Activated T-cell treated with anti-CD3 and anti-CD28 coated beads for 48 hours (primary cell): ENCODE measurements around the gene DNAJB6.
"Not testable (repeated sequence)": the region's sequence is repeated elsewhere in the genome, so short reads cannot be mapped to it uniquely, and the experiment has no call there.

Experiments used
- DNase-seq: peaks from one replicate; pipeline ENCODE4 v3.0.0-alpha.2; 2020; ENCODE audit warnings: low read depth

DNAJB6 gene

DNA sequence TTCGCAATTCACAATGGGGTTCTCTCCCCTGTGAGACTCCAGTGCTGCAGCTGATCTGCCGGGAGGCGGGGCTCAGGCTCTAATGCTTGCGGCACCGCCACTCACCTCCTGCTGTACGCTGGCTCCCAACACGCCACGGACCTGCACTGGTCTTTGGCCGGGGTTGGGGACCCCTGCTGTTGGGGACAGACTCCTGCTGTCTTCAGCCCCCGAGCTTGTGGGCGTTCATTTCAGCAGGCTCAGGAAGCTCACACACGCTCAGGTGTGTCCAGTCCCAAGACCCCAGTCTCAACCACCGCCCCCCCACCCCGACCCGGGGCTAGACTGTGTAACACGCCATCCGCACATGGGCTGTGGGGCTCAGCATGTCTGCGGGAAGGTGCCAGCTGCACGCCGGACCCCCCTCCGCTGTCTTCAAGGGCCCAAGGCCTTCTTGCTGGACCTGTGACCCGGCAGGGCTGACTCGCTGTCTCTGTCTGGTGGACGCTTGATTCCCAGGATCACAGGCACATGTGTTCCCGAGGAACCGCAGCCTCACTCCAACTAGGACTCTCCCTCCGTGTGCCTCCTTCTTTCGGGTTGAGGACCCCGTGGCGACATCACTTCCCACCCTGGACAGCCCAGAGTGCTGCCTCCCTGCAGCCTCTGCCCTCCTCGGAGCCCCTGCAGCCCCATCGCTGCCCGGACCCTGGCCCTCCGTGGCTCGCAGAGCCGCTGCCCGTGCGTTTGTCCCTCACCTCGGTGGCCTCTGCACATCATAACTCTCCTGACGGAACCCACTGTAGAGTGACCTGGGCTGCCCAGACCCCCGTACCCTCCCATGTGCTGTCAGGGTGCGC lies 106.4 kb downstream of the DNAJB6 start:
- no peak for DNase-seq

DNA sequence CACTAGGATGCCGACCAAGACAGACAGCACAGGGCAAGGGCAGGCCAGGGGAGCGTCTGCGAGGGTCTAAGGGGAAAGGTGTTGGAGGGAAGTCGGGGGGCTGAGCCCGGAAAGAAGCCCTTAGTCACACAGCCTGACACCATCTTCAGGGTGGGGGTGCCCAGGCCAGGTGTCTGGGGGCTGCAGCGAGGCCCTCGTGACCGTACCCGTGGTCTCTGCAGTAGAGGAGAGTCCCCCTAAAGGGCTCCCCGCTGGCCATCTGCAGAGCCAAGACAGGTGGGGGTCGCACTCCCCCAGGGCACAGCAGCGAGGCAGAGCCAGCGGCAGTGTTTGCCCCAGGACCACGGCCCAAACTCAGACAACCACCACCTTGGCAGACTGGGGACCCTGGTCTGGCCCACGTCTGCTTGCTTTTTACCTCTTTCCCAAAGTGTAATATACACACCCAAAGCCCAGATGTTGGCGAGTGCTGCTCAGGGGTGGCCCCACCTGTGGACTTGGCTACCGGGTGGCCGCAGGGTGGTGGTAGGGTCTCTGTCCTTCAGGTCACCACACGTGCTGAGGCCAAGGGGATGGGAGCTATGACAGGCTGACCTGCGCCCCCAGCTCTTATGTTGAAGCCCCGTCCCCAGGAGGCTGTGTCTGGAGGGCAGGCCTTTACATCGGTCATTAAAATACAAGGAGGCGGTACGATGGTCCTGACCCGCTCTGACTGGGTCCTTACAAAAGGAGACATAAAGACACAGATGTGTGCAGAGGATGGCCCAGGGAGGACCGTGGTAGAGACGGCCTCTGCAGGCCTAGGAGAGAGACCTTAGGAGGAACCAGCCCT lies 107.4 kb downstream of the DNAJB6 start:
- no peak for DNase-seq

DNA sequence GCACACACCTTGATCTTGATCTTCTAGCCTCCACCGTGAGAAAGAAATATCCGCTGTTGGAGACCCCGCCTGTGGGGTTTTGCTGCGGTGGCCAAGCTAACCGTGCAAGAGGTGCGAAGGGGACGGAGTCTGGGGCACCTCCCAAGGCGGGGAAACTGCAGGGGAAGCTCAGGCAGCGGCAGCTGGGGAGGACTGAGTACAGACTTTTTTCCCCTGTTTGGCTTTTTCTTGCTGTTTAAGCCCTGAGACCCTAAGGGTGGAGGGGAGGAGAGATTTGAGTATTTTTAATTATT lies 108.0 kb downstream of the DNAJB6 start:
- no peak for DNase-seq

DNA sequence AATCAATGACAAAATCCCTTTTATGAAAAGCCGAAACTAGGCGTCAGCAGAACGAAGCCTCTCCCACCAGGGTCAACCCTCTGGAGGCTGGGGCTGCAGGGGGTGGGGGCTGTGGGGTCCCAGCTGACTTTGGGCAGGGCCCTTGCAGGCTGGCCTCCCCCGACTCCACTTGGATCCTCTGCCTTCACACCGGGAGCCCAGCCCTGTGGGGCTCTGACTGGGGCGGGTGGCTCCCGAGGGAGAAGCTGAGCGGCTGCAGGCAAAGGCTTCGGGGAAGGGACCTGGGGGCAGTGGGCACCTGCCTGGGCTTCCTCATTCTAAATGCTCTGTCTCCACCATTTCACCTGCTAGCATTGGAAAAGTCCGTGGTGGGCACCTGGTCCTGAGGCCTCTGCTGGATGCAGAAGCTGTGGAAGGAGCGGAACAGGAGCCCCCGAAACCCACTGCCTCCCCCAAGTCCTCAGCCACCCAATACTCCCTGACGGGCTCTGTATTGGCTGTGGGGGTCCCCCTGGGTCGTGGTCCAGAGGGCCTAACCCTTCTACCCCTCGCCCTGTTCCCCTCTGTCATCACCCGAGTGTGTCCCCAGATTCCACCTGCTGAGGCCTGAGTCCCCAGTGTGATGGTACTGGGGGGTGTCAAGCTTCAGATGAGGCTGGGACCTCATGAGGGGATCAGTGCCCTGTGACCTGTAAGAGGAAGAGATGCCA lies 108.6 kb downstream of the DNAJB6 start:
- DNase-seq, result no peak

DNA sequence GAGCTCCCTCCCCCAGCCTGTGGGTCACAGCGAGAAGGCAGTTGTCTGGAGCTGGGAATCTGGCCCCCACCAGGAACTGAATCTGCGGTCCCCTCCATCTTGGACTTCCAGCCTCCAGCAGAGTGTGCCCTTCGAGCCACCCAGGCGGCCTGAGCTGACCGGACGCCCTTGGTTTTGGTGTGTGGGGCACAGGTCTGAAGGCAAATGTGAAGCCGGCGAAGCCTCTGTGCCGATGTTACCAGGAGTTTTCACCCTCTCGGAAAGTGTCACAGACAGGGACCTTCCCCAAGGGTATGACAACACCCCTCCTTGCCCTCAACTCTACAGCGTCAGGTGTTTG lies 109.1 kb downstream of the DNAJB6 start:
- no peak for DNase-seq

DNA sequence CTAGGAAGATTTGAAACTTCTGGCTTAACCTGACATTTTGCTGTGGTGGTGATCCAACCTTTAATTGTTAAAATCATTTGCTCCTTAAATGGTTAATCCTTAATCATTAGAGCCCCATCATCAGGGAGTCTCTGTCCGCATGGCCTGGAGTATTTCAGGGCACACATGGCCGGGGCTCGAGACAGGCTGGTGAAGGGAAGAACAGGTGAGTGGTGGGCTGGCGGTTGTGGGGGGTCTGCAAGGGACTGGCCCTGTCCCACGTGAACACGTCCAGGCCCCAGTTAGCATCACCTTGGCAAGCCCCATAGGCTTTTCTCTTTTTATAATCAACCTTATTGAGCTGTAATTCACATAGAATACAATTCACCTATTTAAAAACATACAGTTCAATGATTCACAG lies 109.5 kb downstream of the DNAJB6 start:
- DNase-seq, result no peak

DNA sequence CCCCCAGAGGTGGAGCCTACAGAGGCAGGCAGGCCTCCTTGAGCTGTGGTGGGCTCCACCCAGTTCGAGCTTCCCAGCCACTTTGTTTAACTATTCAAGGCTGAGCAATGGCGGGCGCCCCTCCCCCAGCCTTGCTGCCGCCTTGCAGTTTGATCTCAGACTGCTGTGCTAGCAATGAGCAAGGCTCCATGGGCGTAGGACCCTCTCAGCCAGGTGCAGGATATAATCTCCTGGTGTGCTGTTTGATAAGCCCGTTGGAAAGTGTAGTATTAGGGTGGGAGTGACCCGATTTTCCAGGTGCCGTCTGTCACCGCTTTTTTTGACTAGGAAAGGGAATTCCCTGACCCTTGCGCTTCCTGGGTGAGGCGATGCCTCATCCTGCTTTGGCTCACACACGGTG lies 117.2 kb downstream of the DNAJB6 start:
- DNase-seq, result not testable (repeated sequence)

DNA sequence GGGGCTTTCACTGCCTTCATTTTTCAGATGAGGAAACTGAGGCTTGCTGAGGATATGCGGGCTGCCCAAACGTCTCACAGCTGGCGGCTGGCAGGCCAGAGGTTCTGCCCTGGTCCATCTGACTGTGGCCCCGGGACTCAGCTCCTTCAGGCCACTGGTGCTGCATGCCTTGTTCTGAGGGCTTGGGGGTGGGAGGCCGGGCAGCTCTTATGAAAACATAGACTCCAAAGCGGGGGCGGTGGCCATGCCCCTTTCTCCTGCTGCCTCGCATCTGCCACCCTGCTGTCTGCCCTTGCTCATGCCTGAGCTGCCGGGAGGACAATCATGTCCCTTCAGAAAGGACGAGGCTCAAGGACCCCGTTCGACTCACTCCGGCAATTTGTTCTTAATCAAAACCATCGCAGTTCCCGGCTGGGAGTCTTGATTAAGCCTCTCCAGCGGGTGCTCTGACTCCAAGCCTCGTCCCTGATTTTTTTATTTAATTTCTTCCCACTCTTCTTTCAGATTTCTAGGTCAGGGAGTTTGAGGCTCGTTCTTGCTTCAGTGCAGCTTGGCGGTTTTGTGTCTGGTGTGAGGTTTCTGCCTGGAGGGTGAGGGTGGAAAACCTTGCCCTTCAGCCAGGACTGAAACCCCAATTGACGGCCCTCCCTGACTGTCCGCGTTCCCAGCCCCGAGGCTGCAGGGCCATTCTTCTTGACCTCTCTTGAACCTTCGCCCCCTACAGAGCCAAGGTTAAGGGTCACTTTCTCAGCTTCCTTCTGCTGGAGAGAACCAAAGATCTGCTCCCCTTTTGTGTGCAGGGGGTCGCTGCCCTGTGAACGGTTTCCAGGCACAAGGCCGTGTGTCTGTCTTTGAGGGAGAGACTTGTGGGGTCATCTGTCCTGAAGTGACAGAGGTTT lies 120.8 kb downstream of the DNAJB6 start:
- no peak for DNase-seq

DNA sequence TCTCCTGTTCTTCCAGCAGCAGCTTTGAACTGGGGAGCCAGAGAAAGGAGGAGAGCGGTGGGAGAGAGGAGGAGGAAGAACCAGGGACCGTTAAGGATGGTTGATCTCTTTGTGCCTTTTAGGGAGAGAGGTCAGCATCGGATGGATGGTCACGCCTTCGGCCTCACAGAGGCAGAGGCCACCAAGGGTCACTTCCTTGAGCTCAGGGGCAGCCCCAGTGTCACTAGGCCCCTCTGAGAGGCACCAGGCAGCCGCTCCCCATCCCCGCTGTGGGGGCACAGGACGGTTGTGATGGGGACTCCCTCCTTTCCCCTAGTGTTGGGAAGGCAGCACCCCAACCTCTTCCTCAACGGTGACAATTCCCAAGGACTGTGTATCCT lies 121.4 kb downstream of the DNAJB6 start:
- no peak for DNase-seq

DNA sequence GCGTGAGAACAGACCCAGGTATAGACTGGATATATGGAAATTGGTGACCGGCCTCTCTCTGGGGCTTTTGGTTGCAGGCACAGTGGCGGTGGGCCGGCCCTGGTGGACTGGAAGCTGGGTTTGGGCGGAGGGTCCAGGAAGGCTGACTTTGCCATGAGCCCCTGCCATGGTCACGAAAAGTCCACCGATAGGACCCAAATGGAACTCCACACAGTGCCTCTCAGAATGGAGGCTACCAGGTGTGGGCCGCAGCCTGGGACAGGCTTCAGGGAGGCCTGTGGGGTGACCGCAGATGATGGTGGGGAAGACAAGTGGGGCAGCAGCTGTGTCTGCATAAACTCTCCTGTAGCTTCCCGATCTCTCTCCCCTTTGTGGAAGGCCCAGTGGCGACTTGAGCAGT lies 123.2 kb downstream of the DNAJB6 start:
- DNase-seq, result no peak

DNA sequence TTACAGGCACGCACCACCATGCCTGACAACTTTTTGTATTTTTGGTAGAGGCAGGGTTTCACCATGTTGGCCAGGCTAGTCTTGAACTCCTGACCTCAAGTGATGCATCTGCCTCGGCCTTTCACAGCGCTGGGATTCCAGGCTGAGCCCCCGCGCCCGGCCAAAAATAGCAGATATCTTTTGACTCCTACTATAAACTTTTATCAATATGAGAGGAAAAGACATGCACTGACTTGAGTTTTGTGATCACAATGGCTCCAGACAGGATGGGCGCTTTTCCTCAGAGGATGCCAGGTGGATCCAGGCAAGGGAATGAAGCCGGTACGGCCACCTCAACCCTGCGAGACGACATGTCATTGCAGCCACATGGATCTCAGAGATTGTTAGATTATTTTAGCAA lies 123.9 kb downstream of the DNAJB6 start:
- no peak for DNase-seq

DNA sequence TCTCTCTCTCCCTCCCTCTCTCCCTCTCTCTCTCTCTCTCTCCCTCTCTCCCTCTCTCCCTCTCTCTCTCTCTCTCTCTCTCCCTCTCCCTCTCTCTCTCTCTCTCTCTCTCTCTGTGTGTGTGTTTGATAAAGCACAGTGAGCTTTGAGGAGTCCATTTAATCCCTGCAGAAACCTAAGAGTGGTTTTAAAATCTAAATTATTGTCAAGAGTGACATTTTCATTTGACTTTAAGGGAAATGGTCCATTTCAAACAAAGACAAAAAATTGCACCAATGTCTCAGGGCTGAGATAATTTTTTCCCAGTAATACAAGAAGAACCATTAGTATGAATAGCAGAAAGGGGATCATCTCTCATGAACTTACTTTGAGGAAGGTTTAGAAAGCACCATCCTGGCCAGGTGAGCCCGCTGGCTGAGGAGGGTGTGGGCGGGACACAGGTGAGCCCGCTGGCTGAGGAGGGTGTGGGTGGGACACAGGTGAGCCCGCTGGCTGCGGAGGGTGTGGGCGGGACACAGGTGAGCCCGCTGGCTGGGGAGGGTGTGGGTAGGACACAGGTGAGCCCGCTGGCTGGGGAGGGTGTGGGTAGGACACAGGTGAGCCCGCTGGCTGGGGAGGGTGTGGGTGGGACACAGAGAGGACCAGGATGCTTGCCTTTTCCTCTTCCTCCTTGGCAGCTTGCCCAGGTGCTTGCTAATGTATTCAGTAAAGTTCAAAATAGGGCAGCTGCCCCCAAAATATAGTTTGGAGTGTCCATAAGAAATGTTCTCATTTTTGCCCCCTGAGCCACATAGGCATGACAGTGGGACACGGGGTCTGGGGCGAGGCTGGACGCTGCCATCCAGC lies 125.0 kb downstream of the DNAJB6 start:
- DNase-seq, result no peak

DNA sequence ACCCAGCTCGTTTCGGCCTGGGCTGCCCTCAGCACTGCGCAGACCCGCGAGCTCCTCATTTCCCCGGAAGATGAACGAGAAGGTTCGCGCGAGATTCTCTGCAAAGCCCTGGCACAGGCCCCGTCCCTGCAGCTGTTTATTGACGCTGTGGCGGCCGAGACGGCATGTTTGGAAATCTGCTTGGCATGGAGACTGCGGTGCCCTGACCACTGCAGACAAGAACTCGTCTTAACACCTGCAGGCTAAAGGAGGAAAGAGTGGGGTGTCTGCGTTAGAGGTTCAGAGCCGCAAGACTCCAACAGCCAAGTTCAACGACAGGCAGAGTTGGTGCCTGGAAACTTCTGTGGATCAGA lies 125.6 kb downstream of the DNAJB6 start:
- DNase-seq, result no peak

DNA sequence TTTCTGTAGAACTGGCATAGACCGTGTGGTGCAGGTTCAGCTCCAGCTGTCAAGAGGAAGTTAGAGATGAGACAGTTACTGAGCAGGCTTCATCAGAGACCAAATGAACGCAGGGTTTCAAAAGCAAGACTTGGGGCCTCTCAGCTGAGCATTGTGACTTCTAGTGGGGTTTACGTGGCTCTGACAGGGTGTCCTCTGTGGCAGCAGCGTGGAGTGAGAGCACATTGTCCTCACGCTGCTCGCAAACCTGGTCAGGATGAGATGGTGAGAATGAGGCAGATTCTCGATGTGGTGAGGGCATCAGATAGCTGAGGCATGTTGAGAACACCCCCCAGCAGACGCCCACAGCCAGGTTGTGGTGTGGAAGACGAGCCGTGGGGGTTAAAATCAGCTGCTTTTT lies 126.0 kb downstream of the DNAJB6 start:
- no peak for DNase-seq

DNA sequence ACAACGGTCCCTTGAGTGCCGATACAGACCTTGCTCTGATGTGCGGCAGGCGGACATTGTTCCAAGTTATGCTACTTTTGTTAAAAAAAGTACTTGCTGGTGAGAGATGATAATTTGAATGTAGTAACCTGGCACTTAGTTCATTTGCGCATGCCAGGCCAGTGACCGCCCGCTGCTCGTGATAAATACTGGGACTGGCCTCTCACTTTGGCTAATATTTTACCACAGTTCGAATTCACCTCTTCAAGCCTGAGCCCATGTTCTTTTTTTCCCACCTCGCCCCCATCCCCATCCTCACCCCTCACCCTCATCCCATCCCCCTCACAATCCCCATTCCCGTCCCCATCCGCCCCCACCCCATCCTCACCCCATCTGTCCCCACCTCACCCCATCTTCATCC lies 126.4 kb downstream of the DNAJB6 start:
- no peak for DNase-seq

DNA sequence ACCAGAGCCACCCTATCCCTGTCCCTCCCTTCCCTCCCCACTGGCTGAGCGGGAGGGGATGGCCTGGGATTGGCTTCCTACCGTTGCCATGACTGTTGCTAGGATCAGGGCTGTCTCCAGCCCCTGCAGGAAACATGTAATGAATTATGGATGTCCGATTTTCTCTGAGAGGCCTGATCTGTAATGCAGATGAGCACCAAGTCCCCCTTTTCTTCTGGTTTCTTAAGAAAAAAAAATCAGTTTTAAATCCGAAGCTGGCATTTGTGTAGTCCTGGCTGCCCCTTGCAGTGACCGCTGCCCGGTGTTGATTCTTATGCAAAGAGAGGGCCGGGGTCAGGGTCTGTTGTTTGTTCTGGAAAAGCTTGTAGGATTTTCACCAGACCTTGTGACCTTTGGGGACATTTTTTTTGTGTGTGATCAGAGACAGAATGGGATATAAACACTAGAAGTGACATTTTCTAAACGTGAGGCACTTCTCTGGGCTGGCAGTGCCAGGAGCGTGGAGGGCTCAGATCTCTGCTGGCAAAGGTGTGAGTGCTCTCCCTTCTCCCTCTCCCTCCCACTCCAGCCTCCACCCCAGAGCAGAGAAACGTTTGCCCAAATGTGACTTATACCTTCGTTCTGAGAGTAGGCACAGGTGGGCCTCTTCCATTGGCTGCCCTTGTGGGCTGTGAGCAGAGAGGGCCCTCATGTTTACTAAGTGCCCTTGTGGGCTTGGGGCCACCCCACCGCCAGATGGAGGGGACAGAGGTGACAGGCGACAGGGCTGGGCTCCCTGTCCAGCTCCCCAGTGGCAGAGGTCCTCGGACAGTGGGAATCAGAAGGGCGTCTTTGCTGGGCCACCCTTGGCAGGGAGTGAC lies 127.5 kb downstream of the DNAJB6 start:
- DNase-seq, result no peak

DNA sequence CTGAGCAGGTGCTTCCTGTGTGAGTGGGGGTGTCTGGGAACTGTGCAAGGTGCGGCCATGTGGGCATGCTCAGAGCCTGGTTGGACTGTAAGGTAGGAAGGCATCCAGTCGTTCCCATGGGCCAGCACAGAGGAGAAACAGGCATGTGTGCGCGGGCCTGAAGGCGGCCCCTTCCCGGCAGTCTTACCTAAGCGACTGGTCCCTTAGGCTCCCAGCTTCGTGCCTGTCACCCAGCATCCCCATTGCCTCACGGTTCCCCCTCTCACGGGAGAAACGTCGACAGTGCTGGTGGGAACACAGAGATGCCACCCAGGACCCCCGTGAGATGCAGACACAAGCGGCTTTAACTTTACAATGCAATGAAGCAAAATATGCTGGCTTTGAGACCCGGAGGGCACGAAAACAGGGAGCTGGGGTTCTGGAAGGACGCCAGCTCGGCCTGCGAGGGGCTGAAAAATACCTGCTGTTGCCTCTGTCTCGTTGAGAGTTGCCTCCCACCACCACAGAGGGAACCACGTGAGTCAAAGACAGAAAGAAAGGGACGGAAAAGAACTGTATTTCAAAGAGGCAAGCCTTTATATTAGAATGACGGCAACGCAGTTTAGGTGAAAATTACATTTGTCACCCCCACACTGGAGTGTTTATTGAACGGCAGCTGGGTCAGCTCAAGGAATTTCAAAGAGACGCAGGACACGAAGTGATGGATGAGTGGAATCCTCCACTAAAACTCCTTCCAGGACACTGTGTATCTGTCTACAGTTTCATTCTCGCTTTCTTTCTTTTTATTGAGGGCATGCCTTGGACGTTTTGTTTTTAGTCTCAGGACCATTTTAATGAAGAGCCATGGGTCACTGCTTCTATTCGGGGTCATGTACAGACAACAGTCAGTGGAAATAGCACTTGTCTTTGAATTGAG lies 128.4 kb downstream of the DNAJB6 start:
- DNase-seq, result no peak

DNA sequence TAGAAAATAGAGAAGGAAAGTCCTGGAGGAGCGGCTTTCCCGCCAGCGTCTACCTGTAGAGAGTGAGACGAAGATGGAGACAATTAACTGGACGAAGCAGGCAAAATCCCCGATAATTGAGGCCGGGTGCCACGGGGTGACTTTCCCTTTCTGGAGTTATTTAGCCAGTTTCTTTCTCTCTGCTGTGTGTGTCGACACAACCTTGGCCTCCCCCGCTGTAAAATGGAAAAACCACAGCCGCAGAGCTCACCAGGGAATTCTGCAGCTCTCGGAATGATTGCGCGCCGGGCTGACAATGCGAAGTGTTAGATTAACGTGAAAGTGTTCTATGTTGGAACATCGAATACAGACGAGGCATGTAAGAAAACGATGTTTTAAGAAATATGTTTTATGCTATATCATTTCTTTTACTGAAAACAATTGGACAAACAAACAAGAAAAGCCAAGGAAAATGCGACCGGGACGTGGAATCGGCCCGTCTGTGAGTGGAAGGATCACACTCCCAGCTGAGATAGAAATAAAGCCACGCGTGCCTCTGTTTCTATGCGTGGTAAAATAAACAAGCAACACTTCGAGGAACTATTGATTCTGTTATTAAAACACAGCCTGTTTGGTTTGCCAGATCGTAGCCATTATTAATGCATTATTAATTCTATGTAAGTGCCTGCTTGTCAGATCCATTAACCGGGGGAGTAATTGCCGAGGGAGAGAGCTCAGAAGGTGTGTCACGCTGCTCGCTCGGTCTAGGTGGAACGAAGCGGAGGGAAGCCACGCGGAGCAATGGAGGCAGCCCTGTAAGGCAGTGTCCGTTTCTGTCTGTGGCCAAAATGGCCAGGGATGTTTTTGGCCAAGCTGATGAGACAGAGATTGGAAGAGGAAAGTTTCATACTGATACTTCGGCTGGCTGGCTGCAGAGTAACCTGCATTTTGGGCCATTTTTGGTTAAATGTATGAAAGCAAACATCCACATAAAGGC lies 129.4 kb downstream of the DNAJB6 start:
- no peak for DNase-seq
